ENCODE measurements around the gene KPTN.

GRCh38 chr19:47464675-47465419 is 19.2 kb downstream of the KPTN start:
- TF ChIP-seq CTCF (IDR thresholded peaks at IDR 0.05; ENCODE audit: low read depth, low read length, missing input control) (no peak), JUND (IDR thresholded peaks at IDR 0.05) (no peak), TAF1 (conservative IDR thresholded peaks at IDR 0.05) (no peak), ZBTB33 (IDR thresholded peaks at IDR 0.05) (no peak), YY1 (IDR thresholded peaks at IDR 0.05) (no peak), REST (IDR thresholded peaks at IDR 0.05) (no peak)

Data from liver (tissue), 3 donors.